GM23338 (cell line): Measurements from ENCODE around the gene NOMO2. TPM values are rescaled to one million over a fixed set of nuclear protein-coding genes. Genes with fewer than 3 reads are reported as not detected.
"Not testable (repeated sequence)": the region's sequence is repeated elsewhere in the genome, so short reads cannot be mapped to it uniquely, and the experiment has no call there.

Source experiments
- ATAC-seq: fragments of 200-7000 bp; cut with Tn5 transposase; 3 replicates; pipeline ENCODE4 v1.9.1; 2020
- DNase-seq: peaks from one replicate; pipeline ENCODE4 v3.0.0-alpha.2; 2015; ENCODE audit warnings: low spot score
- H2AFZ ChIP-seq: fragments of 200-600 bp; sonication (generic); 2 replicates; pipeline ENCODE4 v1.8.0; 2016; ENCODE audit warnings: antibody characterized with exemption, mild to moderate bottlenecking, moderate library complexity
- H3F3A ChIP-seq: fragments of 200-600 bp; sonication (generic); replicated peaks from 2 replicates; pipeline ENCODE4 v1.8.0; 2017; ENCODE audit warnings: antibody characterized with exemption, mixed run types, low read depth
- H3K27ac ChIP-seq: fragments of 200-600 bp; sonication (generic); 2 replicates; pipeline ENCODE4 v1.6.1; 2016; ENCODE audit warnings: low read depth
- H3K27me3 ChIP-seq: fragments of 200-600 bp; sonication (generic); 2 replicates; pipeline ENCODE4 v1.8.0; 2016; ENCODE audit warnings: mild to moderate bottlenecking, mixed run types, moderate library complexity; ENCODE audit not compliant: insufficient read depth
- H3K36me3 ChIP-seq: fragments of 200-600 bp; sonication (generic); 2 replicates; pipeline ENCODE4 v1.8.0; 2016; ENCODE audit warnings: mild to moderate bottlenecking; ENCODE audit not compliant: insufficient read depth
- H3K4me1 ChIP-seq: fragments of 200-600 bp; sonication (generic); 2 replicates; pipeline ENCODE4 v1.8.0; 2016; ENCODE audit warnings: mild to moderate bottlenecking, moderate library complexity; ENCODE audit not compliant: insufficient read depth
- H3K4me2 ChIP-seq: fragments of 200-600 bp; sonication (generic); 2 replicates; pipeline ENCODE4 v1.7.1; 2017; ENCODE audit warnings: mixed run types
- H3K4me3 ChIP-seq: fragments of 200-600 bp; sonication (generic); 2 replicates; pipeline ENCODE4 v1.6.1; 2016; ENCODE audit warnings: mixed run types
- H3K79me2 ChIP-seq: fragments of 200-600 bp; sonication (generic); replicated peaks from 2 replicates; pipeline ENCODE4 v1.8.0; 2017; ENCODE audit warnings: mild to moderate bottlenecking; ENCODE audit not compliant: insufficient read depth
- H3K9me2 ChIP-seq: fragments of 200-600 bp; sonication (generic); 2 replicates; pipeline ENCODE4 v1.8.0; 2017; ENCODE audit not compliant: insufficient read depth
- H4K20me1 ChIP-seq: fragments of 200-600 bp; sonication (generic); replicated peaks from 2 replicates; pipeline ENCODE4 v1.8.0; 2017; ENCODE audit warnings: mild to moderate bottlenecking; ENCODE audit not compliant: insufficient read depth
- H3K27ac Mint-ChIP-seq: 2 replicates; pipeline ENCODE4 v1.8.0; 2020; ENCODE audit warnings: inconsistent platforms, mild to moderate bottlenecking, moderate library complexity, mixed read lengths
- H3K27me3 Mint-ChIP-seq: 3 replicates; pipeline ENCODE4 v1.8.0; 2022; ENCODE audit warnings: low read depth, mild to moderate bottlenecking, moderate library complexity, mixed read lengths, inconsistent platforms; ENCODE audit not compliant: insufficient read depth, poor library complexity
- H3K36me3 Mint-ChIP-seq: 3 replicates; pipeline ENCODE4 v1.8.0; 2021; ENCODE audit warnings: low read depth, mild to moderate bottlenecking, inconsistent platforms, moderate library complexity, mixed read lengths
- H3K4me1 Mint-ChIP-seq: 3 replicates; pipeline ENCODE4 v1.8.0; 2020; ENCODE audit warnings: mild to moderate bottlenecking, inconsistent platforms, mixed read lengths
- H3K4me3 Mint-ChIP-seq: 3 replicates; pipeline ENCODE4 v1.8.0; 2021; ENCODE audit warnings: moderate library complexity, mild to moderate bottlenecking, inconsistent platforms, mixed read lengths
- H3K9me3 Mint-ChIP-seq: 3 replicates; pipeline ENCODE4 v1.8.0; 2020; ENCODE audit warnings: moderate library complexity, mild to moderate bottlenecking, inconsistent platforms, mixed read lengths
- ETS1 ChIP-seq: IDR thresholded peaks from 2 replicates; pipeline ENCODE4 v1.6.1; 2016; ENCODE audit warnings: antibody characterized with exemption
- REST ChIP-seq: IDR thresholded peaks from one replicate; pipeline ENCODE4 v1.6.1; 2018; ENCODE audit warnings: antibody characterized with exemption; ENCODE audit not compliant: unreplicated experiment
- ZNF114 ChIP-seq: fragments of 250-450 bp; sonication (Bioruptor Pico); IDR thresholded peaks from 2 replicates; pipeline ENCODE4 v1.5.0; 2020; ENCODE audit warnings: mild to moderate bottlenecking, moderate library complexity
- ZNF462 ChIP-seq: fragments of 250-450 bp; sonication (Bioruptor Pico); IDR thresholded peaks from 2 replicates; pipeline ENCODE4 v1.5.0; 2020; ENCODE audit warnings: mild to moderate bottlenecking, moderate library complexity
- polyA plus RNA-seq: library from polyadenylated mRNA; unstranded; fragments of >200 nt; fragmentation: Nextera tagmentation; extraction: Ambion mirVana; gene quantifications from 2 replicates; pipeline ENCODE4 v1.2.1, GENCODE V29; 2016
- total RNA-seq: library from RNA; depleted of rRNA; stranded (reverse); fragments of >200 nt; shearing (Covaris generic); gene quantifications from 2 replicates; pipeline ENCODE4 v1.2.3, GENCODE V29; 2014

The NOMO2 gene
- total and polyA plus RNA-seq, 2 experiments from 2014 or later, result 58.7 to 95.6 TPM

GRCh38 chr16:18582902-18583301, 21.0 kb upstream of the NOMO2 start:
- Histone ChIP-seq H3F3A (no peaks in the 10 kb centered on the region), H2AFZ (no peak overlapping the region), H3K9me2 (no peaks in the 10 kb centered on the region), H3K79me2 (no peaks in the 10 kb centered on the region), H3K4me2 (no peak overlapping the region), H4K20me1 (no peaks in the 10 kb centered on the region), H3K36me3 (no peaks in the 10 kb centered on the region), H3K27ac (no peak overlapping the region), H3K4me1 (no peaks in the 10 kb centered on the region), H3K27me3 (no peaks in the 10 kb centered on the region), H3K4me3 (no peak overlapping the region)
- no peak for TF ChIP-seq ETS1
- no peak for TF ChIP-seq REST
- TF ChIP-seq ZNF114, result no peak
- no peak for TF ChIP-seq ZNF462 (CRISPR knock-in tag)
- DNase-seq, result no peak
- H3K9me3 Mint-ChIP-seq, result no peaks in the 10 kb centered on the region
- no peak overlapping the region for H3K4me3 Mint-ChIP-seq
- no peaks in the 10 kb centered on the region for H3K36me3 Mint-ChIP-seq
- H3K4me1 Mint-ChIP-seq, result no peaks in the 10 kb centered on the region
- no peak for ATAC-seq
- no peak overlapping the region for H3K27ac Mint-ChIP-seq
- H3K27me3 Mint-ChIP-seq, result peaks cover 2% of the 10 kb centered on the region

- not testable (repeated sequence) for H3K4me3 ChIP-seq, DNase-seq, H3F3A ChIP-seq, H4K20me1 ChIP-seq, H3K9me2 ChIP-seq, H3K27ac Mint-ChIP-seq, H3K27ac ChIP-seq, H3K4me1 Mint-ChIP-seq, H3K4me2 ChIP-seq, H3K4me3 Mint-ChIP-seq, H3K4me1 ChIP-seq, H3K27me3 ChIP-seq, H3K79me2 ChIP-seq, H3K27me3 Mint-ChIP-seq, H3K36me3 Mint-ChIP-seq, H3K9me3 Mint-ChIP-seq, H2AFZ ChIP-seq, ATAC-seq, H3K36me3 ChIP-seq
Observed at GRCh38 chr16:18580396-18580795, 18.5 kb upstream of the NOMO2 start.

- not testable (repeated sequence) for H3K36me3 ChIP-seq, H3K79me2 ChIP-seq, DNase-seq, H3K27me3 ChIP-seq, H3K27ac ChIP-seq, H3K27ac Mint-ChIP-seq, H3K4me1 ChIP-seq, H3K27me3 Mint-ChIP-seq, H3K9me3 Mint-ChIP-seq, H2AFZ ChIP-seq, H4K20me1 ChIP-seq, H3K36me3 Mint-ChIP-seq, H3K4me3 ChIP-seq, H3K4me3 Mint-ChIP-seq, H3K4me1 Mint-ChIP-seq, ATAC-seq, H3F3A ChIP-seq, H3K9me2 ChIP-seq, H3K4me2 ChIP-seq
Observed at GRCh38 chr16:18579261-18579660, 17.4 kb upstream of the NOMO2 start.
